NCI-H1694 (cell line): ENCODE data around the gene AGXT2.
"Not testable (repeated sequence)": the region's sequence is repeated elsewhere in the genome, so short reads cannot be mapped to it uniquely, and the experiment has no call there.

Source experiments
- DNase-seq: peaks from one replicate; lab custom pipeline; 2025; lab: John Stamatoyannopoulos, UW

AGXT2 gene

GRCh38 chr5:35052838-35053237 lies 5.1 kb upstream of the AGXT2 start:
- DNase-seq, result no peak

GRCh38 chr5:35050541-35051126 lies 2.9 kb upstream of the AGXT2 start:
- DNase-seq, result no peak

GRCh38 chr5:35048910-35049309 lies 1.2 kb upstream of the AGXT2 start:
- DNase-seq, result no peak

GRCh38 chr5:35046774-35047173 lies 975 bp downstream of the AGXT2 start:
- DNase-seq, result no peak

- no peak for DNase-seq
These were observed 2.5 kb downstream of the AGXT2 start for GRCh38 chr5:35045280-35045679.

GRCh38 chr5:35044649-35045048 lies 3.1 kb downstream of the AGXT2 start:
- no peak for DNase-seq

GRCh38 chr5:35042781-35043180 lies 5.0 kb downstream of the AGXT2 start:
- no peak for DNase-seq

- DNase-seq, result no peak
These were observed 6.5 kb downstream of the AGXT2 start for GRCh38 chr5:35041261-35041660.

GRCh38 chr5:35038891-35039290 lies 8.9 kb downstream of the AGXT2 start:
- no peak for DNase-seq

- no peak for DNase-seq
These were observed 11.2 kb downstream of the AGXT2 start for GRCh38 chr5:35036536-35036935.

GRCh38 chr5:35035929-35036328 lies 11.8 kb downstream of the AGXT2 start:
- DNase-seq, result not testable (repeated sequence)

- DNase-seq, result no peak
These were observed 12.5 kb downstream of the AGXT2 start for GRCh38 chr5:35035271-35035670.

- no peak for DNase-seq
These were observed 15.4 kb downstream of the AGXT2 start for GRCh38 chr5:35032356-35032755.

GRCh38 chr5:35031276-35031675 lies 16.5 kb downstream of the AGXT2 start:
- DNase-seq, result no peak

GRCh38 chr5:35030426-35031100 lies 17.2 kb downstream of the AGXT2 start:
- no peak for DNase-seq

- no peak for DNase-seq
These were observed 18.4 kb downstream of the AGXT2 start for GRCh38 chr5:35029333-35029732.

GRCh38 chr5:35026941-35027340 lies 20.8 kb downstream of the AGXT2 start:
- DNase-seq, result no peak

GRCh38 chr5:35026280-35026840 lies 21.4 kb downstream of the AGXT2 start:
- DNase-seq, result no peak

GRCh38 chr5:35024911-35025510 lies 22.7 kb downstream of the AGXT2 start:
- DNase-seq, result no peak

- DNase-seq, result no peak
These were observed 24.2 kb downstream of the AGXT2 start for GRCh38 chr5:35023391-35024178.

GRCh38 chr5:35016174-35017051 lies 31.3 kb downstream of the AGXT2 start:
- DNase-seq, result no peak
